Astrocyte of the spinal cord (primary cell): Measurements from ENCODE around the gene CDC40.
"Not testable (repeated sequence)": the region's sequence is repeated elsewhere in the genome, so short reads cannot be mapped to it uniquely, and the experiment has no call there.

Experiments
- DNase-seq: peaks from one replicate; pipeline ENCODE4 v3.0.0; 2011; ENCODE audit warnings: low read depth, low spot score
- H3K4me3 ChIP-seq: 2 replicates; pipeline ENCODE4 v1.5.1; 2011; ENCODE audit warnings: low read depth, mild to moderate bottlenecking, low read length, moderate library complexity
- in situ Hi-C: cut with HindIII; loops from 2 replicates; pipeline ENCODE4 v1.10.0; 2017; ENCODE audit warnings: low sequenced_read_pairs
- TF ChIP-seq, protein P1 (sequence below): IDR thresholded peaks from 2 replicates; pipeline ENCODE4 v1.5.1; 2012; ENCODE audit warnings: low read depth, mild to moderate bottlenecking, low read length, inconsistent platforms

The CDC40 gene

DNA sequence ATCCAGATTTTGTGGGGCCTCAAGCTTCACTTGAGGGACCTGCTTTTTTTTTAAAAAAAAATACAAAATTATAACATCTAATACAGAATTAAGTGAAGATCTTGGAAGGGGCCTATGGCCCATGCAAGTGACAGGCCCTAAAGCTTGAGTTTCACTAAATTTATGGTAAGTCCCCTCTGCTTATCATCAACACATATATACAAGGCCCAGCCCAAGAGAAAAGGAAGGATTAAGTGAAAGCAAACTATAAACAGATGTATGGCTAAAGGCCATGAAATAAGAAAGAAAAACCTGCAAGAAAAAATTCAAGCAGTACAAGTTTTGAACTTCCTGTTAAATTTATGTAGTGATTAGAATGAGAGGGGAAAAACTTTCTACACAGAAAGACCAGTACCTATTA lies 86.8 kb downstream of the CDC40 start:
- DNase-seq, result no peak
- no peak overlapping the region for H3K4me3 ChIP-seq
- TF ChIP-seq, protein P1, sequence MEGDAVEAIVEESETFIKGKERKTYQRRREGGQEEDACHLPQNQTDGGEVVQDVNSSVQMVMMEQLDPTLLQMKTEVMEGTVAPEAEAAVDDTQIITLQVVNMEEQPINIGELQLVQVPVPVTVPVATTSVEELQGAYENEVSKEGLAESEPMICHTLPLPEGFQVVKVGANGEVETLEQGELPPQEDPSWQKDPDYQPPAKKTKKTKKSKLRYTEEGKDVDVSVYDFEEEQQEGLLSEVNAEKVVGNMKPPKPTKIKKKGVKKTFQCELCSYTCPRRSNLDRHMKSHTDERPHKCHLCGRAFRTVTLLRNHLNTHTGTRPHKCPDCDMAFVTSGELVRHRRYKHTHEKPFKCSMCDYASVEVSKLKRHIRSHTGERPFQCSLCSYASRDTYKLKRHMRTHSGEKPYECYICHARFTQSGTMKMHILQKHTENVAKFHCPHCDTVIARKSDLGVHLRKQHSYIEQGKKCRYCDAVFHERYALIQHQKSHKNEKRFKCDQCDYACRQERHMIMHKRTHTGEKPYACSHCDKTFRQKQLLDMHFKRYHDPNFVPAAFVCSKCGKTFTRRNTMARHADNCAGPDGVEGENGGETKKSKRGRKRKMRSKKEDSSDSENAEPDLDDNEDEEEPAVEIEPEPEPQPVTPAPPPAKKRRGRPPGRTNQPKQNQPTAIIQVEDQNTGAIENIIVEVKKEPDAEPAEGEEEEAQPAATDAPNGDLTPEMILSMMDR, result no peak
- in situ Hi-C loops, result no loop called here

DNA sequence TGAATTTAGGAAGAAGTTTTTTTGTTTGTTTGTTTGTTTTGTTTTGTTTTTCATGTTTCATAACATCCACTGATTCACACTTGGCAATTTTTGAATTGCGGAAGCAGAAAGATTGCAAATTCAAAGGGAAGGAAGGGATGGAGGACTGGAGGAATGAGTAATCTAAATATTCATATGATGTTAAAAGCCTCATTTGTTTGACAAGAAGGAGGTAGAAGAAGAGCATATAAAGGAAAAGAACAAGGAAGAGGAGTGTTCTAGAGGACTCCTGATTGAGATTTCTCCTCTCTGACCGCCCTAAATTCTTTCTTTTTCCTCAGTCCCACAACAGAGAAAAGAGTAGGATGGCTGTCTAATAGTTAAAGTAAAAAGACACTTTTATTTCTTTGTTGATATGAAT lies 89.4 kb downstream of the CDC40 start:
- TF ChIP-seq, protein P1, result no peak
- no peak for DNase-seq
- in situ Hi-C loops, result no loop called here
- no peak overlapping the region for H3K4me3 ChIP-seq

DNA sequence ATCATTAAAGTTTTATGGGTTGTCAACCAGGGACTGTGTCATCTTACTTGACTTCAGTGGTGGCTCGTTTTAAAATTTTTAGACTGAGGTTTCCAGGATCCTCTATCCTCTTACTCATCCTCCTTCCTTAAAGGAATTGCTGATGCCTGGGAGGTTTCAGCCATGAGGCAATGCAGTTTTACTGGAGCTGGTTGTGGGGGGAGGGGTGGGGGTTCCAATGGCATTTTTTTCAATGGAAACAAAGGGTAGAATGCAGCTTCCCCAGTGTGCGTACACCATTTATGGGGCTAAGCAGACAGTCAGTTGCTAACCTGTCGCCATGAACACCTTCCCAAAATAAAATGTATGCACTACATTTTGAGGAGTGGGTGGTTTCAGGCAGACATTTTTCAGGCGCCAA lies 89.9 kb downstream of the CDC40 start:
- TF ChIP-seq, protein P1, result no peak
- H3K4me3 ChIP-seq, result no peak overlapping the region
- DNase-seq, result no peak
- in situ Hi-C loops, result no loop called here

DNA sequence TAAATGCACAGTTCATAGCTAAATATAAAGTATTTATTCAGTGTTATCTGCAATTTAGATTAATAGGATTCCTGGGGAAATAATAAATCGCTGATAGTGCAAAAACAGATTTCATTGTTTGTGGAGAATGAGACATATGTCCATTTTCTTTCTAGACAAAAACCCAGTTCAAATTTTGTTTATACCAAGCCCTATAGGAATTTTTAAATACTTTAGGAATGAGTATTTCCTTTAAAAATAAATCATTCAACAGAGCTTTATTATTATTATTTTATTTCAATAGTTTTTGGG lies 91.5 kb downstream of the CDC40 start:
- H3K4me3 ChIP-seq, result no peak overlapping the region
- DNase-seq, result no peak
- TF ChIP-seq, protein P1, result no peak
- in situ Hi-C loops, result no loop called here

DNA sequence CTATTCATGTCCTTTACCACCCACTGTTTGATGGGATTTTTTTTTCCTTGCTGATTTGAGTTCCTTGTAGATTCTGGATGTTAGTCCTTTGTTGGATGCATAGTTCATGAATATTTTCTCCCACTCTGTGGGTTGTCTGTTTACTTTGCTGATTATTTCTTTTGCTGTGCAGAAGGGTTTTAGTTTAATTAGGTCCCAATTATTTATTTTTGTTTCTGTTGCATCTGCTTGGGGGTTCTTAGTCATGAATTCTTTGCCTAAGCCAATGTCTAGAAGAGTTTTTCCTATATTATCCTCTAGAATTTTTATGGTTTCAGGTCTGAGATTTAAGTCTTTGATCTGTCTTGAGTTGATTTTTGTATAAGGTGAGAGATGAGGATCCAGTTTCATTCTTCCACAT lies 92.6 kb downstream of the CDC40 start:
- DNase-seq, H3K4me3 ChIP-seq, in situ Hi-C loops: not testable (repeated sequence)

DNA sequence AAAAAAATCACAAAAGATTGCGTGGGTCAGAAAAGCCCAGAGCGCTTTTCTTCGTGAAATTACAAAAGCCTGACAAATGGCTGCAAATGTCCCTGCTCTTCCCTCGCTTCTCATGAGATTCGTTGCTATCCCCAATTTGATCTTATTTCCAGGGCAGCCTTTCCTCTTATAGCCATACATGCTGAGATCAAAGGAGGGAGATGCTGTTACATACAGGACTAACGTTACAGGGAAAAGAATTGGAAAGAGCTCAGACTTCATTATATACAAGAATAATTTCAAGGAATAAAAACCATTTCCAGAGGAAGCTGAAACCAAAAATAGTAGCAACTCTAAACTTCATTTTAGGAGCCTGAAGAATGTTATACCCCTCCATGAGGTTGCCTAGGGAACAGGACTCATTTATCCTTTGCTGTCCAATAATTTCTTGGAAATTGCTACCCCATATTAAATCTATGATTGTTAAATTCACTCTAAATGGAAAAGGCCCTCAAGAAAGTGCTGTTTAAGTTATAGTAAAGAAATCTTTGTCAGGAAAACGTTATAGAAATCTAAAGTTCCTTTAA lies 97.0 kb downstream of the CDC40 start:
- in situ Hi-C loops, result no loop called here
- TF ChIP-seq, protein P1, result no peak
- no peak overlapping the region for H3K4me3 ChIP-seq
- DNase-seq, result no peak
